Measurements from ENCODE around the gene GLIS1.

Gene GLIS1

DNA sequence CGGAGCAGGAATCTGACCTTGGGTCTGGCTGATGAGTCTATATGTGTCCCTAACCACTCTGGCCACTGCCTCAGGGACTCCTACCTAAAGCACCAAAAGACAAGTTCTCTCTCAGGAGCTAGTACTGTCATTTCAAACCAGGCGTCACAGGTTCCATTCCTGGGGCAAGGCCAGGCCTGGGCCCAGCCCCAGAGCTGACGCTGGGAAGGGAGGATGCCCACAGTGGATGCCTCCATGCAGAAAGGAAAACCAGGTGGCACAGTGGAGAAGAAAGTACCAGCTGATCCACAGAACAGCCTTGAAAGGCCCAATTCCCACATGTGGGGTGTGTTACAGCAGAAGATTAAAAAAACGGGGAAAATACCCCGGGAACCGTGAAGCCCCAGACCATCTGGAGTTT lies 202.4 kb downstream of the GLIS1 start:
- H3F3A ChIP-seq (ENCODE audit: low read depth): no peaks in the 10 kb centered on the region
- no peak overlapping the region for H3K4me2 ChIP-seq (ENCODE audit: low read depth, low read length, poor library complexity, severe bottlenecking)
- H3K4me3 ChIP-seq (ENCODE audit: low read length, poor library complexity, severe bottlenecking): no peak overlapping the region
- no peak for TF ChIP-seq EZH2phosphoT487 (IDR thresholded peaks at IDR 0.05; ENCODE audit: borderline replicate concordance)
- TF ChIP-seq, protein P1, sequence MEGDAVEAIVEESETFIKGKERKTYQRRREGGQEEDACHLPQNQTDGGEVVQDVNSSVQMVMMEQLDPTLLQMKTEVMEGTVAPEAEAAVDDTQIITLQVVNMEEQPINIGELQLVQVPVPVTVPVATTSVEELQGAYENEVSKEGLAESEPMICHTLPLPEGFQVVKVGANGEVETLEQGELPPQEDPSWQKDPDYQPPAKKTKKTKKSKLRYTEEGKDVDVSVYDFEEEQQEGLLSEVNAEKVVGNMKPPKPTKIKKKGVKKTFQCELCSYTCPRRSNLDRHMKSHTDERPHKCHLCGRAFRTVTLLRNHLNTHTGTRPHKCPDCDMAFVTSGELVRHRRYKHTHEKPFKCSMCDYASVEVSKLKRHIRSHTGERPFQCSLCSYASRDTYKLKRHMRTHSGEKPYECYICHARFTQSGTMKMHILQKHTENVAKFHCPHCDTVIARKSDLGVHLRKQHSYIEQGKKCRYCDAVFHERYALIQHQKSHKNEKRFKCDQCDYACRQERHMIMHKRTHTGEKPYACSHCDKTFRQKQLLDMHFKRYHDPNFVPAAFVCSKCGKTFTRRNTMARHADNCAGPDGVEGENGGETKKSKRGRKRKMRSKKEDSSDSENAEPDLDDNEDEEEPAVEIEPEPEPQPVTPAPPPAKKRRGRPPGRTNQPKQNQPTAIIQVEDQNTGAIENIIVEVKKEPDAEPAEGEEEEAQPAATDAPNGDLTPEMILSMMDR (conservative IDR thresholded peaks at IDR 0.05; ENCODE audit: low read length): no peak
- H2AFZ ChIP-seq (ENCODE audit: low read length): no peak overlapping the region
- H3K36me3 ChIP-seq (ENCODE audit: insufficient read depth, low read length): no peaks in the 10 kb centered on the region
- H4K20me1 ChIP-seq (ENCODE audit: insufficient read depth, low read length, poor library complexity, severe bottlenecking): no peaks in the 10 kb centered on the region
- H3K9ac ChIP-seq (ENCODE audit: low read depth, low read length, poor library complexity, severe bottlenecking): no peak overlapping the region
- H3K27me3 ChIP-seq (ENCODE audit: insufficient read depth, low read length, poor library complexity, severe bottlenecking): no peaks in the 10 kb centered on the region
- peaks cover 11% of the 10 kb centered on the region for H3K4me1 ChIP-seq (ENCODE audit: insufficient read depth, low read length, poor library complexity, severe bottlenecking)
- H3K9me2 ChIP-seq (replicated peaks; ENCODE audit: low read depth, low read length): no peaks in the 10 kb centered on the region
- no peaks in the 10 kb centered on the region for H3K9me3 ChIP-seq (ENCODE audit: insufficient read depth, low read depth, low read length)
- H3K79me2 ChIP-seq (ENCODE audit: insufficient read depth, low read length): no peaks in the 10 kb centered on the region

- Histone ChIP-seq H3K9me2 (replicated peaks; ENCODE audit: low read depth, low read length) (no peaks in the 10 kb centered on the region), H3K4me2 (ENCODE audit: low read depth, low read length, poor library complexity, severe bottlenecking) (no peak overlapping the region), H3K4me3 (ENCODE audit: low read length, poor library complexity, severe bottlenecking) (no peak overlapping the region), H2AFZ (ENCODE audit: low read length) (no peak overlapping the region), H4K20me1 (ENCODE audit: insufficient read depth, low read length, poor library complexity, severe bottlenecking) (no peaks in the 10 kb centered on the region), H3F3A (ENCODE audit: low read depth) (no peaks in the 10 kb centered on the region), H3K4me1 (ENCODE audit: insufficient read depth, low read length, poor library complexity, severe bottlenecking) (peaks cover 13% of the 10 kb centered on the region), H3K36me3 (ENCODE audit: insufficient read depth, low read length) (no peaks in the 10 kb centered on the region), H3K79me2 (ENCODE audit: insufficient read depth, low read length) (no peaks in the 10 kb centered on the region), H3K9me3 (ENCODE audit: insufficient read depth, low read depth, low read length) (no peaks in the 10 kb centered on the region), H3K9ac (ENCODE audit: low read depth, low read length, poor library complexity, severe bottlenecking) (no peak overlapping the region), H3K27me3 (ENCODE audit: insufficient read depth, low read length, poor library complexity, severe bottlenecking) (no peaks in the 10 kb centered on the region)
- no peak for TF ChIP-seq EZH2phosphoT487 (IDR thresholded peaks at IDR 0.05; ENCODE audit: borderline replicate concordance)
- TF ChIP-seq, protein P1 (conservative IDR thresholded peaks at IDR 0.05; ENCODE audit: low read length): no peak
These were observed 203.1 kb downstream of the GLIS1 start for GRCh38 chr1:53535846-53536245.

DNA sequence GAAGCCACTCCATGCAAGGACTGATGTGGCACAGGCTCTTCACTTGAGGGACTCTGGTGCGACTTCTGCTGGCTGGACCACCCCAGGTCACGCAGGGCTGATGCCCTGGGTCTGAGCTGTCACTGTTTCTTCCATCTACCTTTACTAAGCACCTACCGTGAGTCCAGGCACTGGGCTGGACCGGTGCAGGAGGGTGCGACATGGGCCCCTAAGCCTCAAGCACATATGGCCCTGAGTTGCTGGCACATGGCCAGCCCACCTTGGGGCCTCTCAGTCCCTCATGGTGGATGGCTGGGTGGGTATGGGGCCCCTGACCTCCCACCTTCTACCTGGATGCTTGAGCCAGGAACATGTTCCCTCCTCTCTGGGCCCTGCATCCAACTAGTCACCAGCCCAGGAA lies 203.7 kb downstream of the GLIS1 start:
- H4K20me1 ChIP-seq (ENCODE audit: insufficient read depth, low read length, poor library complexity, severe bottlenecking): no peaks in the 10 kb centered on the region
- no peaks in the 10 kb centered on the region for H3F3A ChIP-seq (ENCODE audit: low read depth)
- H3K9me2 ChIP-seq (replicated peaks; ENCODE audit: low read depth, low read length): no peaks in the 10 kb centered on the region
- H2AFZ ChIP-seq (ENCODE audit: low read length): no peak overlapping the region
- no peaks in the 10 kb centered on the region for H3K36me3 ChIP-seq (ENCODE audit: insufficient read depth, low read length)
- H3K4me3 ChIP-seq (ENCODE audit: low read length, poor library complexity, severe bottlenecking): no peak overlapping the region
- H3K9me3 ChIP-seq (ENCODE audit: insufficient read depth, low read depth, low read length): no peaks in the 10 kb centered on the region
- no peak overlapping the region for H3K4me2 ChIP-seq (ENCODE audit: low read depth, low read length, poor library complexity, severe bottlenecking)
- TF ChIP-seq, protein P1 (conservative IDR thresholded peaks at IDR 0.05; ENCODE audit: low read length): no peak
- no peak for TF ChIP-seq EZH2phosphoT487 (IDR thresholded peaks at IDR 0.05; ENCODE audit: borderline replicate concordance)
- H3K9ac ChIP-seq (ENCODE audit: low read depth, low read length, poor library complexity, severe bottlenecking): no peak overlapping the region
- peaks cover 13% of the 10 kb centered on the region for H3K4me1 ChIP-seq (ENCODE audit: insufficient read depth, low read length, poor library complexity, severe bottlenecking)
- H3K27me3 ChIP-seq (ENCODE audit: insufficient read depth, low read length, poor library complexity, severe bottlenecking): no peaks in the 10 kb centered on the region
- H3K79me2 ChIP-seq (ENCODE audit: insufficient read depth, low read length): no peaks in the 10 kb centered on the region
